ENCODE measurements around the gene ITPKB.

DNA sequence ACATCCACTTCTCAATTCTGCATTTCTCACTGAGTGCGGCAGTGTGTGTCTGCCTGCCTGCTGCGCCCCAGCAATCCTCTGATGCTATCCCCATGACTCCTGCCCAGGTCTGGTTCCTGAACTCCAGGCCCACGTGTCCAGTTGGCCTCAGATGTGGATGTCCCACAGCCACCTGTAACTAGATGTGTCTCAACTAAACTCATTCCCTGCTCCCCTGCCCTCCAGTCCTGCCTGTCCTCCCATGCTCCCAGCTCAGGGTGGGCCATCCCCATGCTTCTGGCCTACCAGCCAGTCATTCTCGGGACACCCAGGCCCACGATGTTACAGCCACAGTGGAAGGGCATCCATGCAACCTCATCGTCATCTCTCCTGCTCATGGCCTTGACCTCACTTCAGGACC lies 113.8 kb downstream of the ITPKB start:
- TF ChIP-seq, protein P1, sequence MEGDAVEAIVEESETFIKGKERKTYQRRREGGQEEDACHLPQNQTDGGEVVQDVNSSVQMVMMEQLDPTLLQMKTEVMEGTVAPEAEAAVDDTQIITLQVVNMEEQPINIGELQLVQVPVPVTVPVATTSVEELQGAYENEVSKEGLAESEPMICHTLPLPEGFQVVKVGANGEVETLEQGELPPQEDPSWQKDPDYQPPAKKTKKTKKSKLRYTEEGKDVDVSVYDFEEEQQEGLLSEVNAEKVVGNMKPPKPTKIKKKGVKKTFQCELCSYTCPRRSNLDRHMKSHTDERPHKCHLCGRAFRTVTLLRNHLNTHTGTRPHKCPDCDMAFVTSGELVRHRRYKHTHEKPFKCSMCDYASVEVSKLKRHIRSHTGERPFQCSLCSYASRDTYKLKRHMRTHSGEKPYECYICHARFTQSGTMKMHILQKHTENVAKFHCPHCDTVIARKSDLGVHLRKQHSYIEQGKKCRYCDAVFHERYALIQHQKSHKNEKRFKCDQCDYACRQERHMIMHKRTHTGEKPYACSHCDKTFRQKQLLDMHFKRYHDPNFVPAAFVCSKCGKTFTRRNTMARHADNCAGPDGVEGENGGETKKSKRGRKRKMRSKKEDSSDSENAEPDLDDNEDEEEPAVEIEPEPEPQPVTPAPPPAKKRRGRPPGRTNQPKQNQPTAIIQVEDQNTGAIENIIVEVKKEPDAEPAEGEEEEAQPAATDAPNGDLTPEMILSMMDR (IDR thresholded peaks at IDR 0.05; ENCODE audit: insufficient read depth, low read length), result no peak
- TF ChIP-seq POLR2AphosphoS5 (IDR thresholded peaks at IDR 0.05; ENCODE audit: low read depth), result no peak
- TF ChIP-seq, protein P2, sequence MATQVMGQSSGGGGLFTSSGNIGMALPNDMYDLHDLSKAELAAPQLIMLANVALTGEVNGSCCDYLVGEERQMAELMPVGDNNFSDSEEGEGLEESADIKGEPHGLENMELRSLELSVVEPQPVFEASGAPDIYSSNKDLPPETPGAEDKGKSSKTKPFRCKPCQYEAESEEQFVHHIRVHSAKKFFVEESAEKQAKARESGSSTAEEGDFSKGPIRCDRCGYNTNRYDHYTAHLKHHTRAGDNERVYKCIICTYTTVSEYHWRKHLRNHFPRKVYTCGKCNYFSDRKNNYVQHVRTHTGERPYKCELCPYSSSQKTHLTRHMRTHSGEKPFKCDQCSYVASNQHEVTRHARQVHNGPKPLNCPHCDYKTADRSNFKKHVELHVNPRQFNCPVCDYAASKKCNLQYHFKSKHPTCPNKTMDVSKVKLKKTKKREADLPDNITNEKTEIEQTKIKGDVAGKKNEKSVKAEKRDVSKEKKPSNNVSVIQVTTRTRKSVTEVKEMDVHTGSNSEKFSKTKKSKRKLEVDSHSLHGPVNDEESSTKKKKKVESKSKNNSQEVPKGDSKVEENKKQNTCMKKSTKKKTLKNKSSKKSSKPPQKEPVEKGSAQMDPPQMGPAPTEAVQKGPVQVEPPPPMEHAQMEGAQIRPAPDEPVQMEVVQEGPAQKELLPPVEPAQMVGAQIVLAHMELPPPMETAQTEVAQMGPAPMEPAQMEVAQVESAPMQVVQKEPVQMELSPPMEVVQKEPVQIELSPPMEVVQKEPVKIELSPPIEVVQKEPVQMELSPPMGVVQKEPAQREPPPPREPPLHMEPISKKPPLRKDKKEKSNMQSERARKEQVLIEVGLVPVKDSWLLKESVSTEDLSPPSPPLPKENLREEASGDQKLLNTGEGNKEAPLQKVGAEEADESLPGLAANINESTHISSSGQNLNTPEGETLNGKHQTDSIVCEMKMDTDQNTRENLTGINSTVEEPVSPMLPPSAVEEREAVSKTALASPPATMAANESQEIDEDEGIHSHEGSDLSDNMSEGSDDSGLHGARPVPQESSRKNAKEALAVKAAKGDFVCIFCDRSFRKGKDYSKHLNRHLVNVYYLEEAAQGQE (IDR thresholded peaks at IDR 0.05; ENCODE audit: insufficient replicate concordance, low read depth), result no peak
